ENCODE results near the gene ZFAND3.

DNA sequence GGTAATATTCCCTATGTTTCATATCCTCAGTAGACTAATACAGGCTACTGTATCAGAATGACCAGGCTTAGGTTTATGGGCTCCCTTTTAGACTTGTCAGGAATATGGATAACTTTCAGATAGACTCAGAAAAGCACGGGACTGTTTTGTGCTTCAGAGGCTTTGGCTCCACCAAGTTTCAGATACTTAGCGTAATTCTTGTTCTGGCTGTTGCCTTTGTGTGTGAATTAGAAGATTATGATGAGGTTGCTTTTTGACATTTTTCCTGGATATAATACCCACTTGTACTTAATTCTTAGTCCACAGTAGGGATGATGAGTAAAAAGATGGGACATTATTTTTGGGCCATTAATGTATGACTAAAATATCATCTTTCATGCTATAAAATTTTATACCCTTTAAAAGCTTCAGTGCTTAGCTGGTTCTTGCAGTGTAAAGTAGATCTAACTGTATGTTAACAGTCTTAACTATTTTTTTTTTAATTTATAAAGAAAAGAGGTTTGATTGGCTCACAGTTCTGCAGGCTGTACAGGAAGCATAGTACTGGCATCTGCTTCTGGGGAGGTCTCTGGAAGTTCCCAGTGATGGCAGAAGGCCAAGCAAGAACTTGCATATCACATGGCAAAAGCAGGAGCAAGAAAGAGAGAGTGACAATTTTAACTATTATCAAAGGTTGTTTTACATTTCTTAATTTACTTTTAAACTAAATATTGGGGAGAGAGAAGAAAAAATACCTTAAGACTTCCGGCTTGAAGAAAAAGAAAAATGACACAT, 120.7 kb downstream of the ZFAND3 start:
- TF ChIP-seq, protein P1, sequence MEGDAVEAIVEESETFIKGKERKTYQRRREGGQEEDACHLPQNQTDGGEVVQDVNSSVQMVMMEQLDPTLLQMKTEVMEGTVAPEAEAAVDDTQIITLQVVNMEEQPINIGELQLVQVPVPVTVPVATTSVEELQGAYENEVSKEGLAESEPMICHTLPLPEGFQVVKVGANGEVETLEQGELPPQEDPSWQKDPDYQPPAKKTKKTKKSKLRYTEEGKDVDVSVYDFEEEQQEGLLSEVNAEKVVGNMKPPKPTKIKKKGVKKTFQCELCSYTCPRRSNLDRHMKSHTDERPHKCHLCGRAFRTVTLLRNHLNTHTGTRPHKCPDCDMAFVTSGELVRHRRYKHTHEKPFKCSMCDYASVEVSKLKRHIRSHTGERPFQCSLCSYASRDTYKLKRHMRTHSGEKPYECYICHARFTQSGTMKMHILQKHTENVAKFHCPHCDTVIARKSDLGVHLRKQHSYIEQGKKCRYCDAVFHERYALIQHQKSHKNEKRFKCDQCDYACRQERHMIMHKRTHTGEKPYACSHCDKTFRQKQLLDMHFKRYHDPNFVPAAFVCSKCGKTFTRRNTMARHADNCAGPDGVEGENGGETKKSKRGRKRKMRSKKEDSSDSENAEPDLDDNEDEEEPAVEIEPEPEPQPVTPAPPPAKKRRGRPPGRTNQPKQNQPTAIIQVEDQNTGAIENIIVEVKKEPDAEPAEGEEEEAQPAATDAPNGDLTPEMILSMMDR (IDR thresholded peaks at IDR 0.05), result no peak
- TF ChIP-seq POLR2A (IDR thresholded peaks at IDR 0.05) (no peak), EP300 (IDR thresholded peaks at IDR 0.05) (no peak), POLR2AphosphoS5 (IDR thresholded peaks at IDR 0.05) (no peak)
